ENCODE measurements around the gene NKX2-3. TPM values are rescaled to one million over a fixed set of nuclear protein-coding genes. Genes with fewer than 3 reads are reported as not detected.

NKX2-3 gene
- polyA plus RNA-seq, 1 donor, result 22.1 TPM

DNA sequence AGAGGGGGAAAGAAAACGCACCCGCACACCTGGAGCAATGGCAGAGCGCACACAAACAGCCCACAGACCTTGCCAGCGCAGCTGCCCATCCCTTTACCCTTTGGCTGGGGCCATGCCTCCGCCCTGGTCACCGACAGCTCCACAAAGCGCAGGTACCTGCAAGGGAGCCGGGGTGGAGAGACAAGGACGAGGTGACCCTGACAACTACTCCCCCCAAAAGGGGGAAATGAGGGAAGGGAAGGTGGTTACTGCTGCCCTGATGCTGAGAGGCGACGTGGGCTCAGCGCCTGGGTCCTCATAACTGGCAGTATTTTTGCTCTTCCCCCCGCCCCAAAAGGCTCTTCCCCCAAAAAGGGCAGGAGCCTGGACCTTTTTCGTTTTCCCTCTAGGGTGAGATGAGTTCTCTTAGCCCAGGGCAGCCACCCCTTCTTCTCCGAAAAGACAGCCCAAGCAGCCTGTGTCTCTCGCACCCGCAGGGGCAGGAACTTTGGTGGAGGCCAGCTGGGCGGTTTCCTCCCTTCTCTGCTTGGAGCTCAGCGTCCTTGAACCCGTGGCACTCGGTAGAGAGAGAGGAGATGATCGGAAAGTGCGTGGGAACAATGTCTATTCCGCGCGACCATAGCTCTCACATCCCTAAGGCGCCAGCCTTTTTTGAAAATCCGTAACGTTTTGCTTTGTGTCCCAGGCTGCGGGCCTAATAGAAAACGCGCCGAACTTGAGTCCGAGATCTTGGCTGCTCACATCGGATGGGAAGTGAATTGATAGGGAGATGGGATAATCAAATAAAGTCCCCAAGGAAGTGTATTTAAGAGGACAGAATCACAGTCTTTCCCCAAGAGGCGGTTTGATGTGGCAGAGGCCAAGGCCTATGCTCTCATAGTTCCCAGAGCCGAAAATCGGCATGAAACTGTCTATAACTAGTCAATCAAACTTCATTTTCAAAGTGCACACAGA lies 1.0 kb downstream of the NKX2-3 start:
- Histone ChIP-seq H3K27me3 (ENCODE audit: control insufficient read depth, insufficient read depth, low read length) (peaks cover 97% of the 10 kb centered on the region), H3K36me3 (ENCODE audit: control insufficient read depth, insufficient read depth, low read length) (peaks cover 8% of the 10 kb centered on the region), H3K27ac (ENCODE audit: low read length) (peak overlapping the region; percentile 74), H3K4me3 (ENCODE audit: low read length) (peak overlapping the region; percentile 71), H3K9me3 (ENCODE audit: control insufficient read depth, low read depth, low read length) (peaks cover 10% of the 10 kb centered on the region), H3K4me1 (ENCODE audit: control insufficient read depth, insufficient read depth, low read length) (peaks cover 10% of the 10 kb centered on the region)
- no peak for DNase-seq
- no CpG with 5 or more reads among the region's 38 CpGs for WGBS (ENCODE audit: insufficient coverage, low lambda C conversion rate)

DNA sequence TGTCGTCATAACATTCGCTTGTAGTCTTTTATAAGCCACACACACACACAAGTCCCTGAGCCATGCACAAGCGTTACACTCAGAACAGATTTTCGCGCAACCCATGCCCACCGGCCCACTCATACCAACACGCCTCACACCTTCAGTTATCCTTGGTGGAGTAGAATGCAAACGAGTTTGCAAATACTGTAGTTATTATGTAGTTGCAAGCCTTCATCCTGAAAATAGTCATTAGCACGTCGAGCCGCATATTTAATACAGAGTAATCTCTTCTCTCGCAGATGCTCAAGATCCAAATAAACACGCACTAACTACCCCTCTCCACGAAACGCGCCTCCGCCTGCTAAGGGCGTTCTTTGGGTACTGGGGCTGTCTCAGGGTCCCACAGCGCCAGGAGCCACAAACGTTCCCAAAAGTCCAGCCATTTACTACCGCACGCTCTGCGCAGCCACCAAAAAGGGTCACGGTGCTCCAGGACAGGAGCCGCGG lies 1.8 kb downstream of the NKX2-3 start:
- Histone ChIP-seq H3K9me3 (ENCODE audit: control insufficient read depth, low read depth, low read length) (peaks cover 10% of the 10 kb centered on the region), H3K27me3 (ENCODE audit: control insufficient read depth, insufficient read depth, low read length) (peaks cover 97% of the 10 kb centered on the region), H3K4me3 (ENCODE audit: low read length) (peak overlapping the region; percentile 71), H3K4me1 (ENCODE audit: control insufficient read depth, insufficient read depth, low read length) (peaks cover 10% of the 10 kb centered on the region), H3K36me3 (ENCODE audit: control insufficient read depth, insufficient read depth, low read length) (peaks cover 8% of the 10 kb centered on the region), H3K27ac (ENCODE audit: low read length) (peak overlapping the region; percentile 43)
- WGBS (ENCODE audit: insufficient coverage, low lambda C conversion rate), result 0% methylated on average over 1 of the region's 26 CpGs
- peak in 1 of 2 donors; percentile 19 for DNase-seq

DNA sequence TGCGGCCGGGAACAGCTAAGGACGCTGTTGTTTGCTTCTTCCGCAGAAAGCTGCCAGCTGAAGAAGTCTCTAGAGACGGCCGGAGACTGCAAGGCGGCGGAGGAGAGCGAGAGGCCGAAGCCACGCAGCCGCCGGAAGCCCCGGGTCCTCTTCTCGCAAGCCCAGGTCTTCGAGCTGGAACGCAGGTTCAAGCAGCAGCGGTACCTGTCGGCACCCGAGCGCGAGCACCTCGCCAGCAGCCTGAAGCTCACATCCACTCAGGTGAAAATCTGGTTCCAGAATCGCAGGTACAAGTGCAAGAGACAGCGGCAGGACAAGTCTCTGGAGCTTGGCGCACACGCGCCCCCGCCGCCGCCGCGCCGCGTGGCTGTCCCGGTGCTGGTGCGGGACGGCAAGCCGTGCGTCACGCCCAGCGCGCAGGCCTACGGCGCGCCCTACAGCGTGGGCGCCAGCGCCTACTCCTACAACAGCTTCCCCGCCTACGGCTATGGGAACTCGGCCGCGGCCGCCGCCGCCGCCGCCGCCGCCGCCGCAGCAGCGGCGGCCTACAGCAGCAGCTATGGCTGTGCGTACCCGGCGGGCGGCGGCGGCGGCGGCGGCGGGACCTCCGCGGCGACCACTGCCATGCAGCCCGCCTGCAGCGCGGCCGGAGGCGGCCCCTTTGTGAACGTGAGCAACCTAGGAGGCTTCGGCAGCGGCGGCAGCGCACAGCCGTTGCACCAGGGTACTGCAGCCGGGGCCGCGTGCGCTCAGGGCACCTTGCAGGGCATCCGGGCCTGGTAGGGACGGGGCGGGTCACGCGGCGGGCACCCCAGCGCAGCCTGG lies 2.4 kb downstream of the NKX2-3 start:
- DNase-seq, result peak in 1 of 2 donors; percentile 58
- Histone ChIP-seq H3K27ac (ENCODE audit: low read length) (peak overlapping the region; percentile 43), H3K4me3 (ENCODE audit: low read length) (peak overlapping the region; percentile 71), H3K4me1 (ENCODE audit: control insufficient read depth, insufficient read depth, low read length) (peaks cover 10% of the 10 kb centered on the region), H3K9me3 (ENCODE audit: control insufficient read depth, low read depth, low read length) (peaks cover 9% of the 10 kb centered on the region), H3K27me3 (ENCODE audit: control insufficient read depth, insufficient read depth, low read length) (peaks cover 97% of the 10 kb centered on the region), H3K36me3 (ENCODE audit: control insufficient read depth, insufficient read depth, low read length) (peaks cover 8% of the 10 kb centered on the region)
- WGBS (ENCODE audit: insufficient coverage, low lambda C conversion rate), result no CpG with 5 or more reads among the region's 100 CpGs

DNA sequence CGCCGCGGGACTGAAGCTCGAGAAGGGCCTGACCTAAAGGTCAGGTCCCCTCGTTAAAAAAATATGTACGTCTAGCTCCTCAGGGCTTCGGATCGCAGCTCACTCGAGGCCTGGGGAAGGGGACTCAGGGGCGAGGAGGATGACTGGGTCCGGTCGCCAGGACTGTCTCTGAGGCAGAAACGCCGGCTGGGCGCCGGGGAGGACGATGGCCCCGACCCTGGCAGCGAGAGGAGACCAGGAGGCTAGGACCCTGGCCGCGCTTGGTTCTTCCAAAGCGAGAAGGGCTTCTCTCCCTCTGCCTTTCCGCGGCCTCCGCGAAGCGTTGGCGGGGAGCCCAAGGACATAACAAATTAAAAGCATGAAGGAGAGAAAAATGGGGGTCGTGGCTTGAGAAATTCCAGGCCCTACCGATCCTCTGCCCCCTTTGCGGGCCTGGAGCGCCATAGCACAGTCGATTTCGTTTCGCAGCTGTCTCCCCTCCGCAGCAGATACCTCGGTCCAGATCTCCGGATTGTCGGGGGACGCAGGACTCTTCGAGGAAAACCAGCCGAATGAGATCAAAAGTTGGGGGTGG lies 3.1 kb downstream of the NKX2-3 start:
- Histone ChIP-seq H3K27me3 (ENCODE audit: control insufficient read depth, insufficient read depth, low read length) (peaks cover 96% of the 10 kb centered on the region), H3K9me3 (ENCODE audit: control insufficient read depth, low read depth, low read length) (peaks cover 6% of the 10 kb centered on the region), H3K4me3 (ENCODE audit: low read length) (peak overlapping the region; percentile 37), H3K4me1 (ENCODE audit: control insufficient read depth, insufficient read depth, low read length) (peaks cover 15% of the 10 kb centered on the region), H3K36me3 (ENCODE audit: control insufficient read depth, insufficient read depth, low read length) (peaks cover 8% of the 10 kb centered on the region), H3K27ac (ENCODE audit: low read length) (peak overlapping the region; percentile 41)
- peak in 1 of 2 donors; percentile 39 for DNase-seq
- no CpG with 5 or more reads among the region's 42 CpGs for WGBS (ENCODE audit: insufficient coverage, low lambda C conversion rate)

DNA sequence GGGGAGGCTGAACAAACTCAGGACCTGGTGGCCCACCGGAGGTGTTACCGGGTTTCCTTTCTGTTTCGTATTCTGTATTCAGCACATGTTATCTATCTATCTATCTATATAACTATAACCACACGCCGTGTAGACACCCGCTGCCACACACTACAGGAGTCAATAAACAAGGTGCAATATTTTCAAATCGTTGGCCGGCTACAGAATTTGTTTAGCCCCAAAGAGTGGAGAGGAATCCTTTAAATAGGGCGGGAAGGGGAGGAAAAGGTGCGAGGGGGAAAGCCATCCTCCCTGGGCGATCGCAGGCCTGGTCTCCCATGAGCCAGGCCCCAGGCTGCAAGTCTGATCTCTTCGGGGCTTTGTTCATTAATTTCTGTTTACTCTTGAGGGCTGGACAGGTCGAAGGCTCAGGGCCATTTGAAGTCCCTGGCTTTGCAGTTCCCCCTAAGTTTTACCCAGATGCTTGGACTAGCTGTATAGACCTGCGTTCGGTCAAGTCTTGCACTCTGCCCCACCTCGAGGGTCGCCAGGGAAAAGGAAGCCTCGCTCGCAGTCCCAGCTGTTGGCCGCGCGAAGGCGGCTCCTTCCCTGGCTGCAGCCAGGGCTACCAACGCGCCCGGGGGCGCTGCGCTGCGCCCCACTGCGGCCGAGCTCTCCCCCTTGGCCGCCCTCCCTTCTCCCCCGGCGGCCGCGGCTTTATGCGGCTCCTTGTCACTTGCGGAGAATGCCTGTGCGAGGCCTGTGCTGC lies 3.8 kb downstream of the NKX2-3 start:
- peaks cover 8% of the 10 kb centered on the region for H3K36me3 ChIP-seq (ENCODE audit: control insufficient read depth, insufficient read depth, low read length)
- peaks cover 3% of the 10 kb centered on the region for H3K9me3 ChIP-seq (ENCODE audit: control insufficient read depth, low read depth, low read length)
- DNase-seq, result peak in 1 of 2 donors; percentile 40
- WGBS (ENCODE audit: insufficient coverage, low lambda C conversion rate), result no CpG with 5 or more reads among the region's 40 CpGs
- H3K27ac ChIP-seq (ENCODE audit: low read length), result peak overlapping the region; percentile 52
- peaks cover 15% of the 10 kb centered on the region for H3K4me1 ChIP-seq (ENCODE audit: control insufficient read depth, insufficient read depth, low read length)
- peaks cover 96% of the 10 kb centered on the region for H3K27me3 ChIP-seq (ENCODE audit: control insufficient read depth, insufficient read depth, low read length)
- peak overlapping the region; percentile 37 for H3K4me3 ChIP-seq (ENCODE audit: low read length)

DNA sequence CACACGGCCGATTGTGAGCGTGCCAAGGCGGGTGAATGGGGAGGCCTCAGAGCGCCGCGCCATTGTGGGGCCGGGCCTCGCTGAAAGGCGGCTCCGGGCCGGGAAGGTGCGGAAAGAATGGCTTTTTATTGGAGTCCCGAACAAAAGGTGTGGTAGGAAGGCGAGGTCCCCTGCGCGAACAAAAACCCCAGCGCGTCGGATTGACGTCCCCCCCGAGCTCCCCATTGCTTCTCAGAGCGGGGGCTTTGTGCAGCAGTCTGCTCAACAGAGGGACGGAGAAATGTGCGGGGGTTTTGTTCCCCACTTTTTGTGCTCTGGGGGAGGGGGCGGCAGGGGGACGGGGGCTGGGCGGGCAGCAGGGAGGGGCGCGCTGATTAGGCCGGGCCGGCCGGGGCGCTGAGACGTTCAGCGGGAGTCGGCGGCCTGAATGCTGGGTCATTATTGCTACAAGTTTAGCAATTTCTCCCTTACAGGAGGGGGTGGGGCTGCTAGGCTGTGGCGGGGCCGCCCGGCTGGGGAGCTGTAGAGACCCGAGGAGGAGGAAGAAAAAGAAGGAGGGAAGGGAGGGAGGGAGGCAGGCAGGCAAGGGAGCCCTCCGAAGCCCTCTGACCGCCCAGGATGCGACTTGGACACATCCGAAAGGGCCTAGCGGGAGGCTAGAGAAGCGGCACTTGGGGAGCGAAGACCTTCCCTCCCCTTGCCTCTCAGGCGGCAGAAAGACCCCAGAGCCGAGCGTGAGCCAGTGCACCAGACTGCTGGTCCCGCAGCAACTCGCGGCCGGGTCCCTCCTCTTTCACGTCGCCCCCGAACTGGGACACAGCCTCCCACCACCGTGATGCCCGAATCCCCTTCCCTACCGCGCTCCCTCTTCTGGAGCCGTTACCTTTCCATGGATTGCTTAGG lies 4.6 kb downstream of the NKX2-3 start:
- no CpG with 5 or more reads among the region's 64 CpGs for WGBS (ENCODE audit: insufficient coverage, low lambda C conversion rate)
- H3K36me3 ChIP-seq (ENCODE audit: control insufficient read depth, insufficient read depth, low read length), result peaks cover 8% of the 10 kb centered on the region
- H3K4me3 ChIP-seq (ENCODE audit: low read length), result peak overlapping the region; percentile 37
- H3K9me3 ChIP-seq (ENCODE audit: control insufficient read depth, low read depth, low read length), result peaks cover 3% of the 10 kb centered on the region
- H3K4me1 ChIP-seq (ENCODE audit: control insufficient read depth, insufficient read depth, low read length), result peaks cover 15% of the 10 kb centered on the region
- peaks cover 94% of the 10 kb centered on the region for H3K27me3 ChIP-seq (ENCODE audit: control insufficient read depth, insufficient read depth, low read length)
- peak overlapping the region; percentile 52 for H3K27ac ChIP-seq (ENCODE audit: low read length)
- DNase-seq, result peak in 1 of 2 donors; percentile 21

DNA sequence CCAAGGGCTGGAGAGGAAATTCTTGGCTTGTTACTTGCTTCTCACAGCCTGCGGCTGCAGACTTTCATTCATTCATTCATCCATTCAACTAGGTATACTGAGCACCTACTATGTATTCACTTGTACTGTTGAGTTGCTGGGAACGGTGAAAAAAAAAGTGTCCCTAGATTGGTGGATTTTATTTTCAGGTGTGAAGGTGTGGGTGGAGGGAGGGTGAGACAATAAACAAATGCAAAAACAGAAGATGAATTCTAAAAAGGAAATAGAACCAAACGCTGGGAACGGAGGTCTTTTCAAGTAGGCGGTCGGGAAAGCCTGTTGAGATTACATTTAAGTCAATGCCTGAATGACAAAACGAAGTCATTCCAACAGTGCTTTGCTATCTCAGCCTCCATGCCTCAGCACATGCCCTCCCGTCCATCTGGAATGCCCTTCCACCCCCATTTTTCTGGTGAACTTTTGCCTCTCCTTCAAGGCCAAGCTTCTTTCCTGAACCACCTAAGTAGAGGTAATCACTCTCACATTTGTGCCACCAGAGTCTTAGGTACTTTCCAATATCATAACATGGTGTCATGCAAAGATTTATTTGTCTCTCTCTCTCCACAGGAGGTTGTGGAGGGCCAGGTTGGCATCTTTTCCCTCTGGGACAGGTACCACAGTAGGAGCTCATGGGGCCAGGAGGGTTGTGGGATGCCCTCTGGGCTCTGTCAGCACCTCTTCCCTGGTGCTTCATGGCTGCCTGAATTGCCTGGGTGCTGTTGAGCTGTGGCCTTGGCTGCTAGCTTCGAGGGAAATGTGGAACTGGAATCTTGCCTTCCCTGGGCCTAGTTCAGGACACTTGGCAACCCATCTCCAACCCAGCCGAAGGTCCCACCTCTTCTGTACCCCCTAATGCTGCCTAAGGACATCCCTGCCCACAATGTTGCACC lies 5.5 kb downstream of the NKX2-3 start:
- no peak overlapping the region for H3K27ac ChIP-seq (ENCODE audit: low read length)
- peaks cover 3% of the 10 kb centered on the region for H3K9me3 ChIP-seq (ENCODE audit: control insufficient read depth, low read depth, low read length)
- H3K4me1 ChIP-seq (ENCODE audit: control insufficient read depth, insufficient read depth, low read length), result peaks cover 15% of the 10 kb centered on the region
- H3K4me3 ChIP-seq (ENCODE audit: low read length), result peak overlapping the region; percentile 28
- H3K27me3 ChIP-seq (ENCODE audit: control insufficient read depth, insufficient read depth, low read length), result peaks cover 93% of the 10 kb centered on the region
- DNase-seq, result no peak
- 18% methylated on average over 3 of the region's 10 CpGs for WGBS (ENCODE audit: insufficient coverage, low lambda C conversion rate)
- H3K36me3 ChIP-seq (ENCODE audit: control insufficient read depth, insufficient read depth, low read length), result peaks cover 8% of the 10 kb centered on the region

DNA sequence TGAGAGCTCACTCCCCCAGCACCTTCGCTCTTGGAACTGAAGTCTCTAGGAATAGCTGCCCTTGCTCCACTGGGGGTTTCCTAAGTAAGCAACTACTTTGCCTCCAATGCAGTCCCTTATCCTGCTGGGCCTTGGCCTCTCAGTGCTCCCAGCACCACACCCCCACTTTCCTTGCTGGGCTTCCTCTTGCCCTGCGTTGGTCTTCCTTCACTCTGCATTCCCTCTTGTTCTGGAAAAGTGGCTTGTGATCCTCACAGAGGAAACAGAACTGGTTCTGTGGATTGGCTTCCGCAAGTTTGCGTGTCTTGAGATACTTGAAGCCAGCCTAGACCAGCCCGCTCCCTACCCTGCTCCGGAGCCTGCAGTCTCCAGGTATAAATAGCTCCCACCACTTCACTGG lies 6.4 kb downstream of the NKX2-3 start:
- H3K9me3 ChIP-seq (ENCODE audit: control insufficient read depth, low read depth, low read length), result peaks cover 3% of the 10 kb centered on the region
- no peak overlapping the region for H3K4me3 ChIP-seq (ENCODE audit: low read length)
- H3K36me3 ChIP-seq (ENCODE audit: control insufficient read depth, insufficient read depth, low read length), result peaks cover 8% of the 10 kb centered on the region
- H3K27ac ChIP-seq (ENCODE audit: low read length), result no peak overlapping the region
- WGBS (ENCODE audit: insufficient coverage, low lambda C conversion rate), result no CpG with 5 or more reads among the region's 6 CpGs
- H3K27me3 ChIP-seq (ENCODE audit: control insufficient read depth, insufficient read depth, low read length), result peaks cover 92% of the 10 kb centered on the region
- DNase-seq, result no peak
- H3K4me1 ChIP-seq (ENCODE audit: control insufficient read depth, insufficient read depth, low read length), result peaks cover 15% of the 10 kb centered on the region
